ENCODE data around the gene OVOL3.
A peak's percentile ranks its signal among the peaks of the same experiment; 100 is the strongest.

Gene OVOL3

DNA sequence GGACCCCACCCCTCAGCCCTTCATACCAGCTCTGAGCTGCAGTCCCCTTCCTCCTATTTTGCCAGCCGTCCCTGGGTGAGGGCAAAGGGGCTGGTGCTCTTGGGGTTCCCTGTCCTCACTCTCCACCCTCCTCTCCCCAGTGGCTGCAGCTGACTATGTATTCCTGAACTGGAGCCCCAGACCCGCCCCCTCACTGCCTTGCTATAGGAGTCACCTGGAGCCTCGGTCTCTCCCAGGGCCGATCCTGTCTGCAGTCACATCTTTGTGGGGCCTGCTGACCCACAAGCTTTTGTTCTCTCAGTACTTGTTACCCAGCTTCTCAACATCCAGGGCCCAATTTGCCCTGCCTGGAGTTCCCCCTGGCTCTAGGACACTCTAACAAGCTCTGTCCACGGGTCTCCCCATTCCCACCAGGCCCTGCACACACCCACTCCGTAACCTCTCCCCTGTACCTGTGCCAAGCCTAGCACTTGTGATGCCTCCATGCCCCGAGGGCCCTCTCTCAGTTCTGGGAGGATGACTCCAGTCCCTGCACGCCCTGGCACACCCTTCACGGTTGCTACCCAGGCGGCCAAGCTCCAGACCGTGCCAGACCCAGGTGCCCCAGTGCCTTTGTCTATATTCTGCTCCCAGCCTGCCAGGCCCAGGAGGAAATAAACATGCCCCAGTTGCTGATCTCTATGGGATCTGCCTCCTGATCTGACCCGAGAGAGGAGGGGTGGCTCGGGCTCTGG is 38.9 kb downstream of the OVOL3 start:
- no peak overlapping the region for H2BK5ac ChIP-seq (ENCODE audit: low read length)
- H3K18ac ChIP-seq (ENCODE audit: low read length), result no peak overlapping the region
- H2AFZ ChIP-seq (ENCODE audit: low read length), result no peak overlapping the region
- no peaks in the 10 kb centered on the region for H3K4me1 ChIP-seq (ENCODE audit: control insufficient read depth in 2 of 2, insufficient read depth in 1 of 2, low read depth in 1 of 2, low read length in 2 of 2)
- H3K4me3 ChIP-seq (ENCODE audit: low read length in 2 of 2), result no peak overlapping the region
- H3K9ac ChIP-seq (ENCODE audit: low read depth, low read length, poor library complexity), result no peak overlapping the region
- no peak overlapping the region for H4K91ac ChIP-seq (ENCODE audit: low read depth, low read length, poor library complexity)
- H3K27me3 ChIP-seq (ENCODE audit: control insufficient read depth in 3 of 3, insufficient read depth in 3 of 3, low read depth in 1 of 3, low read length in 3 of 3), result no peaks in the 10 kb centered on the region
- H3K36me3 ChIP-seq (replicated peaks in 1 of 2; ENCODE audit: control insufficient read depth in 2 of 2, insufficient read depth in 2 of 2, low read length in 2 of 2), result peaks cover 46 to 68% of the 10 kb centered on the region in 2 donors
- H3K23ac ChIP-seq (ENCODE audit: low read depth, low read length, poor library complexity), result no peak overlapping the region
- peaks cover 2% of the 10 kb centered on the region for H3K79me1 ChIP-seq (ENCODE audit: low read depth, low read length)
- H3K4ac ChIP-seq (ENCODE audit: low read length), result no peak overlapping the region
- H3K14ac ChIP-seq (ENCODE audit: low read length), result no peak overlapping the region
- H3K27ac ChIP-seq (replicated peaks; ENCODE audit: low read length), result no peak overlapping the region
- no peak overlapping the region for H2BK120ac ChIP-seq (ENCODE audit: low read depth, low read length)
- H3K9me3 ChIP-seq (replicated peaks in 1 of 2; ENCODE audit: control insufficient read depth in 2 of 2, insufficient read depth in 1 of 2, low read depth in 1 of 2, low read length in 2 of 2), result peaks cover 0 to 3% of the 10 kb centered on the region in 2 donors
- no peak overlapping the region for H2BK15ac ChIP-seq (ENCODE audit: low read length)
- H4K8ac ChIP-seq (ENCODE audit: low read depth, low read length), result no peak overlapping the region
- H2BK12ac ChIP-seq (ENCODE audit: low read length), result no peak overlapping the region
- no peak overlapping the region for H2AK5ac ChIP-seq (ENCODE audit: low read depth, low read length)
- no peak for DNase-seq (ENCODE audit: low spot score)
- no peak overlapping the region for H3K4me2 ChIP-seq (ENCODE audit: insufficient read depth, low read length, poor library complexity, severe bottlenecking)
- no CpG with 5 or more reads among the region's 13 CpGs for WGBS, 2 donors (ENCODE audit: extremely low coverage in 2 of 2, insufficient read length in 2 of 2, insufficient replicate concordance in 1 of 2)

DNA sequence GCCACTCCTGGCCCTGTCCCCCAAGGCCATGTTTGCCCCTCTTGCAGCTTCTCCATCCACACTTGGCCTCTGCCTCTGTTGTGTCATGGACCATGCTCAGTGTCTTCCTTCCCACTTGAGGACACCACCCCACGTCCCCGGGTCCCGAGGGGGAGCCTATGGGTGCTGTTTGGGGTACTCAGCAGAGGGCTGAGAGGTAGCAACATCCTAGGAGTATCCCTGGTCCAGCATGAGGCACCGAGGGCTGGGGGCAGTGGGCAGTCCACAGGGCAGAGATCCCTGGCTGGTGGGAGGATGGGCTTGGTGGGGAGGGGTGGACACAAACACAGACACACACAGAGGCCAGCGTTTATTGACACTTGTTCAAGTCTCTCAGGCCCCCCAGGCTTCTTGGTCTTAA is 39.6 kb downstream of the OVOL3 start:
- Histone ChIP-seq H3K14ac (ENCODE audit: low read length) (no peak overlapping the region), H2BK120ac (ENCODE audit: low read depth, low read length) (no peak overlapping the region), H4K91ac (ENCODE audit: low read depth, low read length, poor library complexity) (no peak overlapping the region), H2AFZ (ENCODE audit: low read length) (no peak overlapping the region), H2BK15ac (ENCODE audit: low read length) (no peak overlapping the region), H2AK5ac (ENCODE audit: low read depth, low read length) (peak overlapping the region; percentile 26), H3K4me3 (ENCODE audit: low read length in 2 of 2) (no peak overlapping the region), H4K8ac (ENCODE audit: low read depth, low read length) (no peak overlapping the region), H3K79me1 (ENCODE audit: low read depth, low read length) (peaks cover 2% of the 10 kb centered on the region), H3K27me3 (ENCODE audit: control insufficient read depth in 3 of 3, insufficient read depth in 3 of 3, low read depth in 1 of 3, low read length in 3 of 3) (no peaks in the 10 kb centered on the region), H3K18ac (ENCODE audit: low read length) (no peak overlapping the region), H3K9ac (ENCODE audit: low read depth, low read length, poor library complexity) (peak overlapping the region; percentile 30), H2BK5ac (ENCODE audit: low read length) (no peak overlapping the region), H3K36me3 (replicated peaks in 1 of 2; ENCODE audit: control insufficient read depth in 2 of 2, insufficient read depth in 2 of 2, low read length in 2 of 2) (peaks cover 43 to 61% of the 10 kb centered on the region in 2 donors), H3K9me3 (replicated peaks in 1 of 2; ENCODE audit: control insufficient read depth in 2 of 2, insufficient read depth in 1 of 2, low read depth in 1 of 2, low read length in 2 of 2) (peaks cover 0 to 3% of the 10 kb centered on the region in 2 donors), H3K4ac (ENCODE audit: low read length) (no peak overlapping the region), H2BK12ac (ENCODE audit: low read length) (no peak overlapping the region), H3K4me2 (ENCODE audit: insufficient read depth, low read length, poor library complexity, severe bottlenecking) (no peak overlapping the region), H3K4me1 (ENCODE audit: control insufficient read depth in 2 of 2, insufficient read depth in 1 of 2, low read depth in 1 of 2, low read length in 2 of 2) (no peaks in the 10 kb centered on the region), H3K27ac (replicated peaks; ENCODE audit: low read length) (no peak overlapping the region), H3K23ac (ENCODE audit: low read depth, low read length, poor library complexity) (no peak overlapping the region)
- DNase-seq (ENCODE audit: low spot score), result no peak
- WGBS, 2 donors (ENCODE audit: extremely low coverage in 2 of 2, insufficient read length in 2 of 2, insufficient replicate concordance in 1 of 2), result no CpG with 5 or more reads among the region's 5 CpGs

DNA sequence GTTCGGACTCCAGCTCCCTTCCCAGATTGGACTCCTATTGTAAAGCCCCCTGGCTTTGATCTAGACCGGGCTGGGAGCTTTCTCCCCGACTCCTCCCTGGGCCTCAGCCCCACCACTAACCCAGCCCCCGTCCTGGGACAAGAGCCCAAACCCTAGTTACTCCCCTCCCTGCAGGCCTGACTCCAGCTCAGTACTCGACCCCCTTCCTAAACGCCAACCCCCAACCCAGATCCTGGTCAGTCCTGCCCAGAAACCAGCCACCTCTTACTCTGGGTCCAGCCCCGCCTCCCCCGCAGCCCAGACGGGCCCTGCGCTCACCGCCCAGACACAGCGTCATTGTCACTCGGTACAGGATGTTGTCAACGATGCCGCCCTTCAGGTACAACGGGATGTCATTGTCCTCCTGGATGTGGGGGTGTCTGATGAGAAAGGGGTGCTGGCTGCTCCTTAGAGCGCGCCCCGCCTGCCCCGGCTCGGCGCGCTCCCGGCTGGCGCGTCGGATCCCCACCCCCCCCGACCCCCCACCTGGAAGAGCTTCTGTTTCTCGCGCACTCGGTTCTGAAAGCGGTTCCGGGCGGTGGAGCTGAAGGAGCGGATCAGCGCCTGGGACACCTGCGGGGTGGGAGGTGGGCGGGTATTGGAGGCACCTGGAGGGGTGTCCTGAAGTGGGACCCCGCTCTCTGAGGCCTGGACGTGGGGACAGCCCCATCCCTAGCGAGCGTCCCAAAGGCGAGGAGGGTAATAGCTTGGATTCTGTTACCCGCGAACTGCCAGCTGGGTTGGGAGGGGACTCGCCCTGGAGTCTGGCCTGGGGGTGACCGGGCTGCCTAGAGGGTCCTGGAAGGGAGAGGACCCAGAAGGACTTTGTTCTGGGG is 40.4 kb downstream of the OVOL3 start:
- Histone ChIP-seq H3K4me3 (ENCODE audit: low read length in 2 of 2) (peak overlapping the region in 1 of 2 donors; percentile 6), H2BK12ac (ENCODE audit: low read length) (peak overlapping the region; percentile 41), H3K9me3 (replicated peaks in 1 of 2; ENCODE audit: control insufficient read depth in 2 of 2, insufficient read depth in 1 of 2, low read depth in 1 of 2, low read length in 2 of 2) (peaks cover 0 to 2% of the 10 kb centered on the region in 2 donors), H3K4ac (ENCODE audit: low read length) (no peak overlapping the region), H2AFZ (ENCODE audit: low read length) (no peak overlapping the region), H3K79me1 (ENCODE audit: low read depth, low read length) (peaks cover 2% of the 10 kb centered on the region), H3K14ac (ENCODE audit: low read length) (no peak overlapping the region), H3K9ac (ENCODE audit: low read depth, low read length, poor library complexity) (no peak overlapping the region), H3K18ac (ENCODE audit: low read length) (peak overlapping the region; percentile 28), H3K27ac (replicated peaks; ENCODE audit: low read length) (no peak overlapping the region), H2AK5ac (ENCODE audit: low read depth, low read length) (no peak overlapping the region), H3K36me3 (replicated peaks in 1 of 2; ENCODE audit: control insufficient read depth in 2 of 2, insufficient read depth in 2 of 2, low read length in 2 of 2) (peaks cover 35 to 53% of the 10 kb centered on the region in 2 donors), H2BK120ac (ENCODE audit: low read depth, low read length) (no peak overlapping the region), H3K4me1 (ENCODE audit: control insufficient read depth in 2 of 2, insufficient read depth in 1 of 2, low read depth in 1 of 2, low read length in 2 of 2) (no peaks in the 10 kb centered on the region), H2BK5ac (ENCODE audit: low read length) (no peak overlapping the region), H3K23ac (ENCODE audit: low read depth, low read length, poor library complexity) (peak overlapping the region; percentile 96), H3K4me2 (ENCODE audit: insufficient read depth, low read length, poor library complexity, severe bottlenecking) (no peak overlapping the region), H4K8ac (ENCODE audit: low read depth, low read length) (peak overlapping the region; percentile 99), H3K27me3 (ENCODE audit: control insufficient read depth in 3 of 3, insufficient read depth in 3 of 3, low read depth in 1 of 3, low read length in 3 of 3) (no peaks in the 10 kb centered on the region), H2BK15ac (ENCODE audit: low read length) (no peak overlapping the region), H4K91ac (ENCODE audit: low read depth, low read length, poor library complexity) (no peak overlapping the region)
- DNase-seq (ENCODE audit: low spot score), result no peak
- no CpG with 5 or more reads among the region's 47 CpGs for WGBS, 2 donors (ENCODE audit: extremely low coverage in 2 of 2, insufficient read length in 2 of 2, insufficient replicate concordance in 1 of 2)

DNA sequence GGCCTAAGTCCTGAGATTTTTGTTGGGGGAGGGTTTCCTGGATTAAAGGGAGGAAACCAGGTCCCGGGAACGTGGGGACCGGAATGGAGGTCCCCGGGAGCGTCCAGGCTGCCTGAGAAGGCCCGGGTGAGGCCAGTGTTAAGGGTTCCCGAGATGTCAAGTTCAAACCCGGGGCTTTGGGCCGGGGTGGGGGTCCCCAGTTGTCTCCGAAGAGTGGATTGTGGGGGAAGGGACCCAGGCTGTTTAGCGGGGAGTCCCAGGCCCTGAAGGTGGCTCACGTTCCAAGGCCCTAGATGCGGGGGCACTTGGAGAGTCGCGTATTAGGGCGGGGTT is 41.0 kb downstream of the OVOL3 start:
- Histone ChIP-seq H3K36me3 (replicated peaks in 1 of 2; ENCODE audit: control insufficient read depth in 2 of 2, insufficient read depth in 2 of 2, low read length in 2 of 2) (peaks cover 29 to 47% of the 10 kb centered on the region in 2 donors), H2AFZ (ENCODE audit: low read length) (no peak overlapping the region), H3K9me3 (replicated peaks in 1 of 2; ENCODE audit: control insufficient read depth in 2 of 2, insufficient read depth in 1 of 2, low read depth in 1 of 2, low read length in 2 of 2) (no peaks in the 10 kb centered on the region), H2BK15ac (ENCODE audit: low read length) (no peak overlapping the region), H4K91ac (ENCODE audit: low read depth, low read length, poor library complexity) (no peak overlapping the region), H3K4ac (ENCODE audit: low read length) (no peak overlapping the region), H3K27me3 (ENCODE audit: control insufficient read depth in 3 of 3, insufficient read depth in 3 of 3, low read depth in 1 of 3, low read length in 3 of 3) (no peaks in the 10 kb centered on the region), H3K4me1 (ENCODE audit: control insufficient read depth in 2 of 2, insufficient read depth in 1 of 2, low read depth in 1 of 2, low read length in 2 of 2) (no peaks in the 10 kb centered on the region), H3K4me2 (ENCODE audit: insufficient read depth, low read length, poor library complexity, severe bottlenecking) (no peak overlapping the region), H3K27ac (replicated peaks; ENCODE audit: low read length) (no peak overlapping the region), H2BK5ac (ENCODE audit: low read length) (no peak overlapping the region), H3K4me3 (ENCODE audit: low read length in 2 of 2) (no peak overlapping the region), H3K14ac (ENCODE audit: low read length) (no peak overlapping the region), H3K9ac (ENCODE audit: low read depth, low read length, poor library complexity) (no peak overlapping the region), H3K79me1 (ENCODE audit: low read depth, low read length) (peaks cover 2% of the 10 kb centered on the region), H2AK5ac (ENCODE audit: low read depth, low read length) (no peak overlapping the region), H2BK12ac (ENCODE audit: low read length) (no peak overlapping the region), H3K18ac (ENCODE audit: low read length) (no peak overlapping the region), H4K8ac (ENCODE audit: low read depth, low read length) (no peak overlapping the region), H2BK120ac (ENCODE audit: low read depth, low read length) (no peak overlapping the region), H3K23ac (ENCODE audit: low read depth, low read length, poor library complexity) (peak overlapping the region; percentile 73)
- no CpG with 5 or more reads among the region's 16 CpGs for WGBS, 2 donors (ENCODE audit: extremely low coverage in 2 of 2, insufficient read length in 2 of 2, insufficient replicate concordance in 1 of 2)
- no peak for DNase-seq (ENCODE audit: low spot score)
